ENCODE measurements around the gene GADD45B.

- TF ChIP-seq CTCF (IDR thresholded peaks at IDR 0.05; ENCODE audit: low read depth, low read length, poor library complexity, severe bottlenecking) (no peak), EZH2phosphoT487 (IDR thresholded peaks at IDR 0.05; ENCODE audit: borderline replicate concordance, low read length) (no peak)
These were observed at the start of gene GADD45B for GRCh38 chr19:2475702-2476450.
